Activated CD8-positive, alpha-beta T cell treated with anti-CD3 and anti-CD28 coated beads for 36 hours (primary cell): ENCODE measurements around the gene ITPRID1. TPM values are rescaled to one million over a fixed set of nuclear protein-coding genes. Genes with fewer than 3 reads are reported as not detected.

Experiments used
- ATAC-seq: fragments of 200-7000 bp; cut with Tn5 transposase; one replicate; pipeline ENCODE4 v1.10.0; 2021; ENCODE audit warnings: mild to moderate bottlenecking, moderate library complexity
- CTCF ChIA-PET: fragments of 350-600 bp; sonication (Branson Sonifier 250); formaldehyde crosslinking; loops from one replicate; lab custom pipeline; 2021; ENCODE audit warnings: antibody characterized with exemption; lab: Charles Lee
- POLR2A ChIA-PET: fragments of 350-600 bp; sonication (Branson Sonifier 250); formaldehyde crosslinking; loops from one replicate; lab custom pipeline; 2021; ENCODE audit warnings: antibody characterized with exemption; lab: Charles Lee
- DNase-seq: peaks from one replicate; pipeline ENCODE4 v3.0.0-alpha.2; 2020
- H3K27ac Mint-ChIP-seq: one replicate; pipeline ENCODE4 v1.8.0; 2021; ENCODE audit warnings: mild to moderate bottlenecking, mixed read lengths
- H3K27me3 Mint-ChIP-seq: one replicate; pipeline ENCODE4 v1.8.0; 2021; ENCODE audit warnings: mixed read lengths
- H3K36me3 Mint-ChIP-seq: one replicate; pipeline ENCODE4 v1.8.0; 2021; ENCODE audit warnings: low read depth, mixed read lengths
- H3K4me1 Mint-ChIP-seq: one replicate; pipeline ENCODE4 v1.8.0; 2021; ENCODE audit warnings: low read depth, mixed read lengths
- H3K4me3 Mint-ChIP-seq: one replicate; pipeline ENCODE4 v1.8.0; 2021; ENCODE audit warnings: mild to moderate bottlenecking, moderate library complexity, mixed read lengths
- H3K9me3 Mint-ChIP-seq: one replicate; pipeline ENCODE4 v1.8.0; 2021; ENCODE audit warnings: mixed read lengths
- CTCF ChIP-seq: fragments of 200-600 bp; IDR thresholded peaks from one replicate; pipeline ENCODE4 v1.8.0; 2022; ENCODE audit warnings: antibody characterized with exemption, mild to moderate bottlenecking
- intact Hi-C: fragments of 100-400 bp; cut with micrococcal nuclease; formaldehyde crosslinking; loops from one replicate; pipeline ENCODE4 v1.10.0; 2022
- total RNA-seq, 2 experiments: library from RNA; stranded (reverse); gene quantifications; one replicate each; pipeline ENCODE4 v1.2.3, GENCODE V29; 2021

The ITPRID1 gene
- total RNA-seq, 2 experiments from 2014 or later: not detected

DNA sequence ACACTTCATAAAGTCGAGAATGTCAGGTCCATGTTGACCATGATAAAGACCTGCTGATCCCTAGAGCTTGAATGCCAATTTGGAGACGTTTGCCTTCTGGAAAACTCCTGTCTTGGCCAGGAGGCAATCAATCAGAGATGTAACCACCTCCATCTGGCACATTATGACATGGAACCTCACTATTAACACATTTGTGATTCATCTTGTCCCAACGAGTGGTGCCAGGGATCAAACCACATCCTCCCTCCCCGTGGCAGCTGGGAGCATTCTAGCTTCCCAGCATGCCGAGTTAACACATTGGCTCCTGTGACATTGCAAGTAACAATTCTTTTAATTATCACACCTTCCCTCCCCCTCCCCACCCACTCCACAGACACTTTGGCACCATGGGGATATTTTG lies 89.2 kb downstream of the ITPRID1 start:
- no peak for TF ChIP-seq CTCF
- Mint-ChIP-seq H3K4me3 (no peak overlapping the region), H3K27me3 (no peaks in the 10 kb centered on the region), H3K27ac (no peak overlapping the region), H3K36me3 (no peaks in the 10 kb centered on the region), H3K9me3 (peaks cover 5% of the 10 kb centered on the region), H3K4me1 (no peaks in the 10 kb centered on the region)
- DNase-seq: no peak
- ChIA-PET CTCF (no interaction called here), POLR2A (no interaction called here)
- intact Hi-C loops: no loop called here
- no peak for ATAC-seq

- intact Hi-C loops: no loop called here
- H3K27ac Mint-ChIP-seq: no peak overlapping the region
- POLR2A ChIA-PET: interaction anchor here (0.6 kb wide), 1 partner anchor 1424 kb away, joined by 3 read pairs; no protein-coding TSS in a partner anchor
- H3K27me3 Mint-ChIP-seq: no peaks in the 10 kb centered on the region
- CTCF ChIA-PET: no interaction called here
- H3K36me3 Mint-ChIP-seq: no peaks in the 10 kb centered on the region
- DNase-seq: no peak
- H3K9me3 Mint-ChIP-seq: peaks cover 3% of the 10 kb centered on the region
- ATAC-seq: no peak
- no peak for TF ChIP-seq CTCF
- no peak overlapping the region for H3K4me3 Mint-ChIP-seq
- H3K4me1 Mint-ChIP-seq: no peaks in the 10 kb centered on the region
These were observed 99.7 kb downstream of the ITPRID1 start for GRCh38 chr7:31613604-31614003.

DNA sequence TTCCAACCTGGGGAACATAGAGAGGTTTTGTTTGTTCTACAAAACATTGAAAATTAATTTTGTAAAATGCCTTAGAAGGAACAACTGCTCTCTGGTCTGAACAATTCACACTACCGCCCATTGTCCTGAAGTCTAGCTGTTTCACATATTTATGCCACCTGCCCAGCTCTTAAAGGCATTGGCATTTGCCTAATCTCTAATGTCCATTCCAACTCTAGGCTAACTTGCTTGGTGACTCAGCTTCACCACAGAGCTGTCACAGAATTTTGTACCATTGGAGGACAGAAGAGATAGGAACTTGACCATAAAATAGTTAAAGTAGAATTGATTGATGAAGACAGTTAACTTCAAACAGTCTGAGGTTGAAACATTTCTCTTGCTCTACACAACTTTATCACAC lies 119.6 kb downstream of the ITPRID1 start:
- no peaks in the 10 kb centered on the region for H3K4me1 Mint-ChIP-seq
- peaks cover 1% of the 10 kb centered on the region for H3K9me3 Mint-ChIP-seq
- CTCF ChIA-PET: interaction anchor here (1.2 to 2.1 kb wide), 4 partner anchors 185 to 499 kb away, joined by 4 to 11 read pairs (median 6); no protein-coding TSS in a partner anchor

GRCh38 chr7:31633894-31634494 lies 120.1 kb downstream of the ITPRID1 start:
- CTCF ChIA-PET: interaction anchor here (1.2 to 2.1 kb wide), 3 partner anchors 186 to 500 kb away, joined by 5 to 11 read pairs (median 7); no protein-coding TSS in a partner anchor

More for the DNA sequence above, 119.6 kb downstream of the ITPRID1 start:
- Mint-ChIP-seq H3K36me3 (no peaks in the 10 kb centered on the region), H3K27me3 (no peaks in the 10 kb centered on the region), H3K27ac (no peak overlapping the region), H3K4me3 (no peak overlapping the region)
- DNase-seq (no peak), ATAC-seq (no peak)
- intact Hi-C loops: no loop called here
- POLR2A ChIA-PET: no interaction called here
- no peak for TF ChIP-seq CTCF

More at GRCh38 chr7:31633894-31634494, 120.1 kb downstream of the ITPRID1 start:
- peaks cover 1% of the 10 kb centered on the region for H3K9me3 Mint-ChIP-seq
- TF ChIP-seq CTCF: peak; percentile 20
- H3K27me3 Mint-ChIP-seq: no peaks in the 10 kb centered on the region
- POLR2A ChIA-PET: no interaction called here
- DNase-seq (peak; percentile 4), ATAC-seq (no peak)
- no peak overlapping the region for H3K27ac Mint-ChIP-seq
- no peaks in the 10 kb centered on the region for H3K4me1 Mint-ChIP-seq
- no peak overlapping the region for H3K4me3 Mint-ChIP-seq
- H3K36me3 Mint-ChIP-seq: no peaks in the 10 kb centered on the region
- intact Hi-C loops: no loop called here
